Mucosa of rectum (tissue), 2 donors: ENCODE measurements around the gene DNTT.

Experiments used
- H3K27ac ChIP-seq, 2 donors: one replicate each; pipeline ENCODE4 v1.7.0; 2013; ENCODE audit warnings: inconsistent platforms in 2 of 2, low read depth in 2 of 2, low read length in 2 of 2
- H3K27me3 ChIP-seq, 2 donors: one replicate each; pipeline ENCODE4 v1.7.0; 2013; ENCODE audit warnings: low read length in 2 of 2; ENCODE audit not compliant: control insufficient read depth in 2 of 2, insufficient read depth in 2 of 2
- H3K36me3 ChIP-seq, 2 donors: one replicate each; pipeline ENCODE4 v1.7.0; 2013; ENCODE audit warnings: low read length in 2 of 2; ENCODE audit not compliant: control insufficient read depth in 2 of 2, insufficient read depth in 2 of 2
- H3K4me1 ChIP-seq, 2 donors: one replicate each; pipeline ENCODE4 v1.7.0; 2013; ENCODE audit warnings: low read length in 2 of 2, mild to moderate bottlenecking in 1 of 2; ENCODE audit not compliant: control insufficient read depth in 2 of 2, insufficient read depth in 2 of 2
- H3K4me3 ChIP-seq, 2 donors: one replicate each; pipeline ENCODE4 v1.7.0; 2013; ENCODE audit warnings: low read length in 2 of 2
- H3K9ac ChIP-seq, 2 donors: one replicate each; pipeline ENCODE4 v1.7.0; 2013; ENCODE audit warnings: low read length in 2 of 2, low read depth in 1 of 2, mild to moderate bottlenecking in 1 of 2
- H3K9me3 ChIP-seq, 2 donors: one replicate each; pipeline ENCODE4 v1.7.0; 2013; ENCODE audit warnings: low read length in 2 of 2; ENCODE audit not compliant: control insufficient read depth in 2 of 2
- donor health status: healthy.
- donor health status: Normal muscosa, but diverticular disease.

Gene DNTT

GRCh38 chr10:96322275-96322674 is 18.0 kb downstream of the DNTT start:
- Histone ChIP-seq H3K36me3 (no peaks in the 10 kb centered on the region), H3K27me3 (no peaks in the 10 kb centered on the region), H3K4me1 (no peaks in the 10 kb centered on the region), H3K9ac (no peak overlapping the region), H3K9me3 (no peaks in the 10 kb centered on the region), H3K4me3 (no peak overlapping the region), H3K27ac (no peak overlapping the region)

- H3K9ac ChIP-seq: no peak overlapping the region
- no peaks in the 10 kb centered on the region for H3K4me1 ChIP-seq
- no peak overlapping the region for H3K27ac ChIP-seq
- H3K9me3 ChIP-seq: no peaks in the 10 kb centered on the region
- no peaks in the 10 kb centered on the region for H3K27me3 ChIP-seq
- H3K4me3 ChIP-seq: no peak overlapping the region
- no peaks in the 10 kb centered on the region for H3K36me3 ChIP-seq
These were observed 20.2 kb downstream of the DNTT start for GRCh38 chr10:96324447-96324846.

- H3K36me3 ChIP-seq: no peaks in the 10 kb centered on the region
- H3K4me1 ChIP-seq: no peaks in the 10 kb centered on the region
- H3K9ac ChIP-seq: no peak overlapping the region
- H3K27me3 ChIP-seq: no peaks in the 10 kb centered on the region
- H3K4me3 ChIP-seq: no peak overlapping the region
- H3K27ac ChIP-seq: no peak overlapping the region
- H3K9me3 ChIP-seq: no peaks in the 10 kb centered on the region
These were observed 21.6 kb downstream of the DNTT start for GRCh38 chr10:96325719-96326373.

- Histone ChIP-seq H3K4me3 (no peak overlapping the region), H3K27me3 (no peaks in the 10 kb centered on the region), H3K27ac (no peak overlapping the region), H3K9me3 (no peaks in the 10 kb centered on the region), H3K9ac (no peak overlapping the region), H3K4me1 (no peaks in the 10 kb centered on the region), H3K36me3 (no peaks in the 10 kb centered on the region)
These were observed 23.2 kb downstream of the DNTT start for GRCh38 chr10:96327462-96327861.

GRCh38 chr10:96333101-96333500 is 28.9 kb downstream of the DNTT start:
- Histone ChIP-seq H3K4me3 (no peak overlapping the region), H3K36me3 (no peaks in the 10 kb centered on the region), H3K9ac (no peak overlapping the region), H3K27me3 (peaks cover 6 to 7% of the 10 kb centered on the region in 2 donors), H3K9me3 (no peaks in the 10 kb centered on the region), H3K4me1 (no peaks in the 10 kb centered on the region), H3K27ac (no peak overlapping the region)

GRCh38 chr10:96334616-96335526 is 30.6 kb downstream of the DNTT start:
- H3K9me3 ChIP-seq: no peaks in the 10 kb centered on the region
- peaks cover 6 to 7% of the 10 kb centered on the region in 2 donors for H3K27me3 ChIP-seq
- no peak overlapping the region for H3K4me3 ChIP-seq
- H3K9ac ChIP-seq: no peak overlapping the region
- H3K4me1 ChIP-seq: no peaks in the 10 kb centered on the region
- H3K36me3 ChIP-seq: no peaks in the 10 kb centered on the region
- no peak overlapping the region for H3K27ac ChIP-seq

GRCh38 chr10:96337106-96337505 is 32.9 kb downstream of the DNTT start:
- H3K27me3 ChIP-seq: peaks cover 6 to 7% of the 10 kb centered on the region in 2 donors
- H3K27ac ChIP-seq: no peak overlapping the region
- H3K36me3 ChIP-seq: no peaks in the 10 kb centered on the region
- H3K9me3 ChIP-seq: no peaks in the 10 kb centered on the region
- H3K4me1 ChIP-seq: no peaks in the 10 kb centered on the region
- H3K9ac ChIP-seq: no peak overlapping the region
- no peak overlapping the region for H3K4me3 ChIP-seq

GRCh38 chr10:96338279-96338925 is 34.2 kb downstream of the DNTT start:
- no peaks in the 10 kb centered on the region for H3K4me1 ChIP-seq
- H3K27ac ChIP-seq: no peak overlapping the region
- no peaks in the 10 kb centered on the region for H3K36me3 ChIP-seq
- no peak overlapping the region for H3K9ac ChIP-seq
- H3K4me3 ChIP-seq: no peak overlapping the region
- H3K27me3 ChIP-seq: peaks cover 6 to 7% of the 10 kb centered on the region in 2 donors
- H3K9me3 ChIP-seq: no peaks in the 10 kb centered on the region

GRCh38 chr10:96339383-96339782 is 35.1 kb downstream of the DNTT start:
- no peak overlapping the region for H3K4me3 ChIP-seq
- H3K9me3 ChIP-seq: no peaks in the 10 kb centered on the region
- H3K27me3 ChIP-seq: peaks cover 4 to 6% of the 10 kb centered on the region in 2 donors
- no peaks in the 10 kb centered on the region for H3K36me3 ChIP-seq
- no peaks in the 10 kb centered on the region for H3K4me1 ChIP-seq
- no peak overlapping the region for H3K9ac ChIP-seq
- H3K27ac ChIP-seq: no peak overlapping the region
